Subcutaneous adipose tissue (tissue), 4 donors: ENCODE measurements around the gene ZYG11B. TPM values are rescaled to one million over a fixed set of nuclear protein-coding genes. Genes with fewer than 3 reads are reported as not detected.

ENCODE experiments used
- CTCF ChIP-seq: fragments of 450-650 bp; IDR thresholded peaks from one replicate; pipeline ENCODE4 v1.5.1; 2016; ENCODE audit warnings: low read depth, mild to moderate bottlenecking, control low read depth, antibody characterized with exemption, moderate library complexity
- total RNA-seq, 4 donors: library from RNA; depleted of rRNA; stranded (reverse); fragments of >200 nt; gene quantifications; one replicate each; pipeline ENCODE4 v1.1.0, GENCODE V29; 2016

Gene ZYG11B
- 10 to 100 TPM; 42.3 to 54.9 (median 49.0) TPM for total RNA-seq

GRCh38 chr1:52726265-52727113 is at the start of gene ZYG11B:
ZYG11B (plus strand) TSS chr1:52726453; CDS start chr1:52726654, 201 bp downstream.
- TF ChIP-seq CTCF, result no peak

DNA sequence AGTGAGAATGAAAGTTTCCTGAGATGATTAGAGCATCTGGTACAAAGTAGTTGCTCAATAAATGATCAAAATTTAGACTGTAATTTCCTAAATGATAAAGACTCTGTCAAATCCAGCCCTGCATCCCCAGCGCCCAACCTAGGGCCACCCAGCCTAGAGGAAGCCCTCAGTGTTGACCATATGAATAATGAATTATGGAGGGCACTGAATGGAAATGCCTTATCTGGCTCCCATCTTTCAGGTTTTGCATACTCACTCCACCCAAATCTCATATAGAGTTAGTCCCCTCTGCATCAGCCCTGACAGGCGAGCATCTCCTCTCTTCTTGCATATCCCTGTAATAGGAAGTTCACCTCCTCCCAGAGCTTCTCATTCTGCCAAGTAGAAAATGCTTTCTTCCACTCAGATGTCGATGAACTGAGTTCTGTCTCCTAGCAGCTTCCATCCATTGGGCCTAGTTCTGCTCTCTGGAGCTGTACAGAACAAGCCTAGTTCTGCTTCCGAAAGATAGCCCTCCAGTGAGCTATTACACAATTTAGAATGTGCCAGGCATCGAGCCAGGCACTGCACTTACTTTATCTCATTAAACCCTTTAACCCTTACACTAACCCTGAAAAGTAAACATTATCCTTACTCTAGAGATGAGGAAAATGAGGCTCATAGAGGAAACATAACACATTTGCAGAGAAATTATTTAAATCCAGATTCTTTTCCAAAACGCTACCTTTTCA is 49.0 kb upstream of the ZYG11B start:
- TF ChIP-seq CTCF, result no peak

DNA sequence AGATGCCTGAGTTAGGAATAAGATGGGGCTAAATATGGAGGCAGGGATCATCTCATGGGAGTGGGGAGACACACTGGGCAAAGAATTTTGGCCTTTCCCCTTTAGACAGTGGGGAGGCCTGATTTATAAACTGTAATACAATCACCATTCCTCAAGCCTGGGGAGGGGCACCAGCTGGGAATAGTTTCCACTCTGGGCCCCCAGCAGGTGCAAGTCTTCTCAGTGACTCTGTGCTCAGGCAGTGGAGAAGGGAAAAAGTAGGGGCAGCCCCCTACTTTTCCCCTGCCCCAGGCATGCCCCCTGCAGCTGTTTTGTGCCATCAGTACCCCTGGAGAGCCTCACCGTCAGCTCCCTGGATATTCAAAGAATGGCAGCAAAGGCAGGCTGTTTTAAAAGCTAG is 47.2 kb upstream of the ZYG11B start:
- no peak for TF ChIP-seq CTCF

- no peak for TF ChIP-seq CTCF
Measured at GRCh38 chr1:52679498-52679897, 46.8 kb upstream of the ZYG11B start.

DNA sequence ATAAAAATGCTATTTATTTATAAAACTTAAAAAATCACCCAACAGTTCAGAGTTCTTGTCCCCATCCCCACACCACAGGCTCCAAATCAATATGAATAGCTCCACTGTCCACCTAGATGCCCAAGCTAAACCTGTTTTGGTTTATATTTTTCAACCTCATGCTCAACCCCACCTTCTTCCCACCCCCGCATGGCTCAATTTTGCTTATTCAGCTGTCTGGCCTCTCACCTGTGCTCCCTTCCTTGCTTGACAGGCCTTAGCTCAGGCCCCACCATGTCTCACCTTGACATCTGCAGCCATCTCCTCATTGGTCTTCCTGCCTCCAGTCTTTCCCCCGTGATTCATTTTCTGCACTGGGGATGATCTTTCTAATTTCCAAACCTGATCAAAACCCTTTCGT is 45.9 kb upstream of the ZYG11B start:
- no peak for TF ChIP-seq CTCF

DNA sequence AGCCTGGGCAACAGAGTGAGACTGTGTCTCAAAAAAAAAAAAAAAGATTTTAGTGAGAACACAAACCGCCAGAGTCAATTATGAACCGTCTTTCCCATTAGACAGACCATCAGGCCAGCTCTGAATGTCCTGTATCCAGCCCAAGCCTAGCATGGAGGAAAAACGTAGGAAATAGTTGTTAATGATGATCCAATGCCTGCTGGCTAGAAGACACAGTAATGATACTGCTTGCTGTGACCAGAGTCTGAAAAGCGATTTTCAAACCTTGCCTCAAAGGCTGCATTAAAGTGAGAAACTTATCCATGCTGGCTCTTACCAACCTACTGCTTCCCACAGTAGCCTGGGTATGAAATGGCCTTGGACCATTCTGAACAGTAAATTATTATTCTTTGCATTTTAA is 45.1 kb upstream of the ZYG11B start:
- no peak for TF ChIP-seq CTCF

GRCh38 chr1:52683367-52683940 is 42.8 kb upstream of the ZYG11B start:
- TF ChIP-seq CTCF, result no peak
